Measurements from ENCODE around the gene ILDR2. TPM values are rescaled to one million over a fixed set of nuclear protein-coding genes. Genes with fewer than 3 reads are reported as not detected.

Gene ILDR2
- total and polyA plus RNA-seq, 9 of the 15 experiments (the other 6 are each of a cell fraction or from before 2014, with no cell fraction given), result 0.03 to 0.31 (median 0.18) TPM; not detected in 2

GRCh38 chr1:166889776-166890175, 85.6 kb downstream of the ILDR2 start:
- ChIA-PET CTCF (ENCODE audit: low intra/inter-chr PET ratio) (no interaction called here), POLR2A (no interaction called here)
- BruUV-seq (replicated peaks), result no TSS peak
- DNase-seq (ENCODE audit: extremely low read depth in 1 of 4, low spot score in 3 of 4) (no peak), ATAC-seq (no peak), FAIRE-seq (no peak)
- H3K9me3 ChIP-seq (replicated peaks; ENCODE audit: control insufficient read depth, insufficient read depth, low read depth, low read length), result no peaks in the 10 kb centered on the region
- no peak overlapping the region for H3K27ac ChIP-seq (ENCODE audit: extremely low read depth, low read depth, low read length)
- in situ Hi-C loops (cut with MboI) (loop anchor here (10.0 kb wide), 1 partner anchor 555 kb away; no protein-coding TSS in a partner anchor), intact Hi-C loops (cut with micrococcal nuclease) (no loop called here)
- H3K9me1 ChIP-seq (ENCODE audit: control insufficient read depth, insufficient read depth, low read length), result no peaks in the 10 kb centered on the region
- no peak overlapping the region for H3K4me2 ChIP-seq (ENCODE audit: insufficient read depth, low read length)
- H3K4me3 ChIP-seq, result no peak overlapping the region
- H3K27me3 ChIP-seq (ENCODE audit: control insufficient read depth in 2 of 2, insufficient read depth in 2 of 2, low read length in 2 of 2), result peaks cover 28 to 30% of the 10 kb centered on the region in 2 experiments
- no peak overlapping the region for H2AFZ ChIP-seq (ENCODE audit: low read depth, low read length)
- no peaks in the 10 kb centered on the region for H3K79me2 ChIP-seq (ENCODE audit: control insufficient read depth, insufficient read depth, low read length)
- TF ChIP-seq TOE1 (IDR thresholded peaks at IDR 0.05; ENCODE audit: borderline replicate concordance) (no peak), TOE1 (CRISPR knock-in tag; IDR thresholded peaks at IDR 0.05; ENCODE audit: borderline replicate concordance, low read depth) (no peak), ZSCAN29 (IDR thresholded peaks at IDR 0.05) (no peak), THRA (IDR thresholded peaks at IDR 0.05) (no peak), FOXK1 (CRISPR knock-in tag; IDR thresholded peaks at IDR 0.05; ENCODE audit: borderline replicate concordance) (no peak), DACH1 (IDR thresholded peaks at IDR 0.05; ENCODE audit: partially characterized antibody) (no peak), SIRT6 (IDR thresholded peaks at IDR 0.05; ENCODE audit: low read depth, low read length) (no peak), CBX2 (IDR thresholded peaks at IDR 0.05; ENCODE audit: insufficient read depth, low read length, poor library complexity, severe bottlenecking) (no peak), MXI1 (IDR thresholded peaks at IDR 0.05; ENCODE audit: low read depth, low read length) (no peak), BRF1 (IDR thresholded peaks at IDR 0.05; ENCODE audit: borderline replicate concordance, extremely low read depth, insufficient read length) (no peak), BHLHE40 (IDR thresholded peaks at IDR 0.05; ENCODE audit: low read length) (no peak), HNRNPUL1 (IDR thresholded peaks at IDR 0.05; ENCODE audit: low read length) (no peak), SPI1 (IDR thresholded peaks at IDR 0.05; ENCODE audit: borderline replicate concordance, low read depth, low read length) (no peak), ATF1 (CRISPR knock-in tag; IDR thresholded peaks at IDR 0.05) (no peak), ATF1 (tag; IDR thresholded peaks at IDR 0.05) (no peak), MYBL2 (IDR thresholded peaks at IDR 0.05; ENCODE audit: low read depth) (no peak), MYBL2 (CRISPR knock-in tag; IDR thresholded peaks at IDR 0.05; ENCODE audit: borderline replicate concordance) (no peak), THAP12 (CRISPR knock-in tag; IDR thresholded peaks at IDR 0.05) (no peak), RBM14 (IDR thresholded peaks at IDR 0.05; ENCODE audit: borderline replicate concordance, insufficient read depth, low read depth, low read length) (no peak), JUNB (CRISPR knock-in tag; conservative IDR thresholded peaks at IDR 0.05) (no peak)
- no peak overlapping the region for H3K9ac ChIP-seq (ENCODE audit: insufficient read depth in 1 of 2, low read depth in 2 of 2, low read length in 2 of 2)
- no peaks in the 10 kb centered on the region for H4K20me1 ChIP-seq (replicated peaks; ENCODE audit: control insufficient read depth, insufficient read depth, low read length)
- H3K36me3 ChIP-seq (ENCODE audit: control insufficient read depth, insufficient read depth, low read length), result no peaks in the 10 kb centered on the region
- no peaks in the 10 kb centered on the region for H3K4me1 ChIP-seq (replicated peaks in 1 of 2; ENCODE audit: control insufficient read depth in 2 of 2, insufficient read depth in 2 of 2, low read length in 2 of 2)

Measured in K562 (cell line).